ENCODE data around the gene HMOX1. TPM values are rescaled to one million over a fixed set of nuclear protein-coding genes. Genes with fewer than 3 reads are reported as not detected.

HMOX1 gene, protein sequence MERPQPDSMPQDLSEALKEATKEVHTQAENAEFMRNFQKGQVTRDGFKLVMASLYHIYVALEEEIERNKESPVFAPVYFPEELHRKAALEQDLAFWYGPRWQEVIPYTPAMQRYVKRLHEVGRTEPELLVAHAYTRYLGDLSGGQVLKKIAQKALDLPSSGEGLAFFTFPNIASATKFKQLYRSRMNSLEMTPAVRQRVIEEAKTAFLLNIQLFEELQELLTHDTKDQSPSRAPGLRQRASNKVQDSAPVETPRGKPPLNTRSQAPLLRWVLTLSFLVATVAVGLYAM
- 2.6 and 2.8 TPM in 2 replicates for polyA plus RNA-seq (2014; cell fraction: cytosol; rRNA removed)
- polyA plus RNA-seq (2014; cell fraction: nucleus; rRNA removed): 1.1 and 1.5 TPM in 2 replicates

DNA sequence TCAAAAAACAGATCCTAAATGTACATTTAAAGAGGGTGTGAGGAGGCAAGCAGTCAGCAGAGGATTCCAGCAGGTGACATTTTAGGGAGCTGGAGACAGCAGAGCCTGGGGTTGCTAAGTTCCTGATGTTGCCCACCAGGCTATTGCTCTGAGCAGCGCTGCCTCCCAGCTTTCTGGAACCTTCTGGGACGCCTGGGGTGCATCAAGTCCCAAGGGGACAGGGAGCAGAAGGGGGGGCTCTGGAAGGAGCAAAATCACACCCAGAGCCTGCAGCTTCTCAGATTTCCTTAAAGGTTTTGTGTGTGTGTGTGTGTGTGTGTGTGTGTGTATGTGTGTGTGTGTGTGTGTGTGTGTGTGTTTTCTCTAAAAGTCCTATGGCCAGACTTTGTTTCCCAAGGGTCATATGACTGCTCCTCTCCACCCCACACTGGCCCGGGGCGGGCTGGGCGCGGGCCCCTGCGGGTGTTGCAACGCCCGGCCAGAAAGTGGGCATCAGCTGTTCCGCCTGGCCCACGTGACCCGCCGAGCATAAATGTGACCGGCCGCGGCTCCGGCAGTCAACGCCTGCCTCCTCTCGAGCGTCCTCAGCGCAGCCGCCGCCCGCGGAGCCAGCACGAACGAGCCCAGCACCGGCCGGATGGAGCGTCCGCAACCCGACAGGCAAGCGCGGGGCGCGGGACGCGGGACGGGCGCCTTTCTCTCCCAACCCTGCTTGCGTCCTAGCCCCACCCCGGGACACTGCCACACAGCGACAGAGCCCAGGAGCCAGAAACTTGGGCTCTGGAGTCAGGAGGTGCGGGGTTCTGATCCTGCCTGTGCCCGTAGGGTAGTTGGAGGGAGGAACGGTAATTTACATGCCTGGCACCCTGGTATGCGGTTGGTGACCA lies at the start of gene HMOX1:
Gene HMOX1, plus strand, starts transcription at position 560 of the 887 bp plus-strand sequence. Its CDS starts 78 bp downstream, at position 638.
- DNase-seq (ENCODE audit: low spot score): peak; percentile 67

DNA sequence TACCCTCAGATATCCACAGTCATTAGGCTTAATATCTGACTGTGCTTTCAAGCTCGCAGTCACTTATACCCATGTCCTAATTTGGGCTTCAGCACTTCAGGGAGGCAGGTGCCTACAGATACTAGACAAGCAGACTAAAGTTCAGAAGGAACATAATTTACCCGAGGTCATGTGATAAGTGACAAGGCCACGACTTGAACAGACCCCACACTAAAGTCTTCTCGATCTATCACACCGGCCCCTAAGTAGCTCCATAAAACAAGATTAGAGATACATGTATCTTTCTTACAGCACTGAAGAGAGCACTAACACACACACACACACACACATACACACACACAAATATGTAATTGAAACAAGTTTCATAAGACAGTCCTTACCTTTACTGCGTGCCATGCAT lies 48.6 kb upstream of the HMOX1 start:
- DNase-seq (ENCODE audit: low spot score): no peak

DNA sequence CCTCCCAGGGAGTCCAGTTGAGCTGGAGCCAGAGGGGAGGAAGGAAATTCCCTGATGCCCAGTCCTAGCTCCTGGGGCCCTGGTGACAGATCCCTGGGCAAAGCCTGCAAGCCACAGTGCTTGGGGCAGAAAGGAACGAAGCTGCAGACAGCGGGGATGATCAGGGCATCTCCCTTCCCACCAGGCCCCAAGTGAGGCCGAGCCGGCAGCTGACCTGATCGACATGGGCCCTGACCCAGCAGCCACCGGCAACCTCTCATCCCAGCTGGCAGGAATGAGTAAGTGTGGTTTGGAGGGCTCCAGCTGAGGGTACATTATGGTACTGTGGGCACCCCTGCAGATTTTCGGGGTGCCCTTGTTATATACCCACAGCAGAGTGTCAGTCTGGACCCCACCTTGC lies 47.7 kb upstream of the HMOX1 start:
- DNase-seq (ENCODE audit: low spot score): no peak

GRCh38 chr22:35334004-35334403 lies 46.9 kb upstream of the HMOX1 start:
- no peak for DNase-seq (ENCODE audit: low spot score)

- DNase-seq (ENCODE audit: low spot score): peak; percentile 63
These were observed 45.4 kb upstream of the HMOX1 start for GRCh38 chr22:35335468-35335867.

DNA sequence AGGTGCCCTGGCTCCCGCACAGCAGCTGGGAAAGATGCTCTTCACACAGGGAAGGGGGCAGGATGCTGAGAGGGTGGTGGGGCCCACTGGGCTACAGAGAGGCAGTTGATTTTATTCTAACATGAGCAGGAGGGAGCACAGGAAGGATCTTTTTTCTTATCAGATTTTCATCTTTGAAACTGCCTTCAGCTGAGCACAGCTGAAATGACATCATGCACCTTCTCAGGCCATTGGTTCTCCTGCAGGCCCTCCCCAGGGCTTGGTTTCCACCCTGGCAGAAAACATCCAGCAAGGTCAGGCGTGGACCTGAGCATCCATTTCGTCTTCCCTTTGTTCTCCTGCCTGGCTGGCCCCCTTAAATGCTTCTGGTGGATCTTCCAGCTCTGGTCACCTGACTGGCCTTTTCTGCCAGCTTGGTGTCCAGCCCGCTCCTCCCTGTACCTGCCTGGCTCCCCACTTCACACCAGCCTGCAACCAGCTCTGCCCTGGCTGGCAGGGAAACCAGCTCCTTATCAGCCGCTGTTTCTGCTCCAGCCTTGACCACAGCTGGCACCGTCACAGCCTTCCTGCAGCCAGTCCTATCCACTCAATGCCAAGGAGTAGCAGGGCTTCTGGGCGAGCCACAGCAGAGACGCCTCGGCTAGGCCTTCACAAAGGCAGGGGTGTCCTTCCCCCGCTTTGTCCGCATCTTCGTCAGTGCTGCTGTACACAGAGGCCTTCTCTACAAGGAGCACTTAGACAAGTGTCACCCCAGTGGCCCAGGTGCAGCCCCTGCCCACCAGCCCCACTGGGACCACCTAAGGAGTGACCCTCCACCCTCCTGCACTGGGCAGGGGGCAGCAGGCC lies 44.7 kb upstream of the HMOX1 start:
- DNase-seq (ENCODE audit: low spot score): peak; percentile 47

GRCh38 chr22:35337932-35338331 lies 43.0 kb upstream of the HMOX1 start:
- DNase-seq (ENCODE audit: low spot score): no peak

DNA sequence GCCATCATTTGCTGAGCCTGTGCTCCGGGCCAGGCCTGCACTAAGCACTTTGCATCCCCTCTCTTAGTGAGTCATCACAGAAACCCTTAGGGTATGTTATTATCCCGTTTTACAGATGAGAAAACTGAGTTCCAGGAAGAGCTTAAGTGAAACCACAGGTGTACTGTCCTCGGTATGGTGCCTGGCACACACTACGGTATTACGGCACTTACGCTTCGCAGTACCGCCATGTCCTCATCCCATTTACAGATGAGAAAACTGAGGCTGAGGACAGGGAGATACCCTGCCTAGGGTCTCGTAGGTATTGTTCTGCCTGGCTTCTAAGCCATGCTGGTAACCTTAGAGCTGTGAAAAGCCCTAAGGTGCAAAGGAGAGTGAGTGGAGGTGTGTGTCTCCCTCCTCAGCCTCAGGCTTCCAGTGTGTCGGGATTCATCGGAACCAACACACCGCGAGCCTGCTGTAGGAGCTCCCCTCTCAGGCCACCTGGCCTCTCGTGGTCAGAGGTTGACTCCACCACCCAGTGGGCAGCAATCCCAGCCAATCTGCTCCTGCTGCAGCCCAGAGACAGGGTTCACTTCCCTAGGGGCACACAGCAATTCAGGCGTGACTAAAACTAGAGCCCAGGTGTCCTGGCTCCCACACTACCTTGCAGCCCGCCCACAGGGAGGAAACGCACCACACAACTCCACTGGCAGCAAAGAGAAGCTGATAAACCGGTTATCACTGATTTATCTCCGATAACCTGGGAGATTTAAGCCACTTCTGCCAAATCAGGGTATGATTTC lies 39.6 kb upstream of the HMOX1 start:
- DNase-seq (ENCODE audit: low spot score): no peak

DNA sequence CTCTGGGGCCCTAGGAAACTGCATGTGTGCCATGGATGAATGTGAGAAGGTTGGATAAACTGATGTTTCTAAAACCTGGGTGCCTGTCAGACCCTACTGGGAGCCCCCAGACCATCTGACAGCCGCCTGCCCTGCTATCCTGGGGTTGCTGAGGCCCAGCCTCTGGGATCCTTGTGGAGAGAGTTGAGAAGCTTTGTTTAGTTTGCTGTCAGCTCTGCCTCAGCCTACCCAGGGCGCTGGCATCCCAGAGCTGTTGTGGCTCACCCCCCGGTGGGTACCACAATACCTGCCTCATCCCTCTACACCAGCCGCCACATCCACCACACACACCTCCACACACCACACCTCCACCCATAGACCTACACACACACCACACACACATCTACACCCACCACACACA lies 38.5 kb upstream of the HMOX1 start:
- DNase-seq (ENCODE audit: low spot score): no peak

DNA sequence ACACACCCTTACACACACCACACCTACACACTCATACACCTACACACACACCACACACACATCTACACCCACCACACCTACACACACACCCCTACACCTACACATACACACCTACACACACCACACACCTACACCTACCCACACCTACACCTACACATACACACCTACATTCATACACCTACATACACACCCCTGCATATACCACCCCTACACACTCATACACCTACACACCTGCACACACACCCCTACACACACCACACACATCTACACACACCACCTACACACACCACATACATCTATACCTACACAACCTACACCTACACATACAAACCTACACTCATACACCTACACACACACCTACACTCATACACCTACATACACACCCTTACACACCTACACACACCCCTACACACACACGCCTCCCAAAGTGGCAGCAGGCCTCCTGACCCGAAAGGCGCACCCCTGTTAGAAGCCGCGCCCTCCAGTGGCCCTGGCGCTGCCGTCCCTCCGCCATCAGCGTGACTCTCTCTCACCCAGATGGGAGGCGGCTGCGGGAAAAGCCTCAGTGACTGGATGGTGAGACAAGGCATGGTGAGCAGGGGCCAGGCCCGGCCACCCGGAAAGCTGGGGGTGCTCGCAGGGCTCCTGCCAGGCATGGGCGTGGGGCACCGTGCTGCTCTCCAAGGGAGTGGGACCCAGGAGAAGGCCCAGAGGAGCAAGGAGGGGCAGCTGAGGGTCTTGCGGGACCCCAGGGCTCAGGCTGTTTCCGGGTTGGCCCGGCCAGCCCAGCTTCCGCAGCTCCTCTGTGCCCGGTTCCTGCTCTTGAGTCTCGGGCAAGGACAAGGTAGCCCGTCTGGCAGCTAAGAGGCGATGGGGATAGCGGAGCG lies 37.0 kb upstream of the HMOX1 start:
- DNase-seq (ENCODE audit: low spot score): no peak

DNA sequence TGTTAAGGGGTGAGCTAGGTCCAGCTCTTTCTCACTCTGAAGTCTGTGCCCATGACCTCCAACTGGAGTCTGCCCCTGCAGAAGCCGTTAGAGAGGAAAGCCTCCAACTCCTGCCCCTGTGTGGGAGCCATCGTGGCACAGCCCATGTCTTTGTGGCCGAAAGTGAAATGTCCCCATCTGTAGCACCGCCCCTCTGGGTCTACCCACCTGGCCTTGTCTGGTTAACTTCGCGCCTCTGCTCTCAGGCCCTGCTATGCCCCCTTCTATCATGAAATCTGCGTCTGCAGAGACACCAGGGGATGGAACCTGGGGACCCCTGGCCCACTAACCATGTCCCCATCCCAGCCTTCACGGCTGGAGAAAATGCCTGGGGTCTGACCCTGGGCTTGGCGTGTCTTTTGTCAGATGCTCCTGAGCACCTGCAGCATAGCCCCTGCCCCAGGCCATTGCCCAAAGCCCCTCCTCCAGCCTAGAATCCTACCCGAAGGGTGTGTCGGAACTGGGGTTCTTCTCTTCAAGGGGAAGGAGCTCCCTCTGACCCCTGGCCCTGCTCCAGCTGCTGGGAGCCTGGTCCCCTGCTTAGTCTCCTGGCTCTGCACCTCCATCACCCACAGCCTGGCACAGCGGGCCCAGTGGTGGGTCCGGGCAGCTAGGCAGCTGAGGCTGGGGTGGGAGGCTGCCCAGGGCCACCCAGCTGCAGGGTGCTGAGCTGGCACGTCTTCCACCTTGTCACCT lies 35.8 kb upstream of the HMOX1 start:
- no peak for DNase-seq (ENCODE audit: low spot score)

GRCh38 chr22:35345808-35346505 lies 34.9 kb upstream of the HMOX1 start:
- no peak for DNase-seq (ENCODE audit: low spot score)

GRCh38 chr22:35346596-35347220 lies 34.2 kb upstream of the HMOX1 start:
- no peak for DNase-seq (ENCODE audit: low spot score)

GRCh38 chr22:35347462-35347861 lies 33.4 kb upstream of the HMOX1 start:
- no peak for DNase-seq (ENCODE audit: low spot score)

- DNase-seq (ENCODE audit: low spot score): no peak
These were observed 32.8 kb upstream of the HMOX1 start for GRCh38 chr22:35348026-35348590.

GRCh38 chr22:35348703-35349102 lies 32.2 kb upstream of the HMOX1 start:
- no peak for DNase-seq (ENCODE audit: low spot score)

GRCh38 chr22:35349368-35349703 lies 31.6 kb upstream of the HMOX1 start:
- DNase-seq (ENCODE audit: low spot score): no peak

All from SK-N-DZ (cell line).